HG03196 (cell line): ENCODE data around the gene NAA38.

Experiments used
- ATAC-seq: cut with Tn5 transposase; IDR thresholded peaks from one replicate; pipeline ENCODE4 v1.9.1; 2021; ENCODE audit not compliant: unreplicated experiment

Gene NAA38

GRCh38 chr17:7852919-7853690, 4.3 kb downstream of the NAA38 start:
- no peak for ATAC-seq

- ATAC-seq = no peak
These were observed 5.1 kb downstream of the NAA38 start for GRCh38 chr17:7852262-7852670.

- peak; percentile 49 for ATAC-seq
These were observed 5.7 kb downstream of the NAA38 start for GRCh38 chr17:7851438-7852261.

GRCh38 chr17:7850701-7851437, 6.5 kb downstream of the NAA38 start:
- ATAC-seq = no peak

GRCh38 chr17:7849751-7850504, 7.4 kb downstream of the NAA38 start:
- no peak for ATAC-seq

DNA sequence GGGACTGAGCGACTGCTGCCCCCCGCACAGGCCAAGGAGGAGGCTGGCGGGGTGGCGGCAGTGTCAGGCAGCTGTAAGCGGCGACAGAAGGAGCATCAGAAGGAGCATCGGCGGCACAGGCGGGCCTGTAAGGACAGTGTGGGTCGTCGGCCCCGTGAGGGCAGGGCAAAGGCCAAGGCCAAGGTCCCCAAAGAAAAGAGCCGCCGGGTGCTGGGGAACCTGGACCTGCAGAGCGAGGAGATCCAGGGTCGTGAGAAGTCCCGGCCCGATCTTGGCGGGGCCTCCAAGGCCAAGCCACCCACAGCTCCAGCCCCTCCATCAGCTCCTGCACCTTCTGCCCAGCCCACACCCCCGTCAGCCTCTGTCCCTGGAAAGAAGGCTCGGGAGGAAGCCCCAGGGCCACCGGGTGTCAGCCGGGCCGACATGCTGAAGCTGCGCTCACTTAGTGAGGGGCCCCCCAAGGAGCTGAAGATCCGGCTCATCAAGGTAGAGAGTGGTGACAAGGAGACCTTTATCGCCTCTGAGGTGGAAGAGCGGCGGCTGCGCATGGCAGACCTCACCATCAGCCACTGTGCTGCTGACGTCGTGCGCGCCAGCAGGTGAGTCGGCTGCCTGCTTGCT, 8.1 kb downstream of the NAA38 start:
- no peak for ATAC-seq

DNA sequence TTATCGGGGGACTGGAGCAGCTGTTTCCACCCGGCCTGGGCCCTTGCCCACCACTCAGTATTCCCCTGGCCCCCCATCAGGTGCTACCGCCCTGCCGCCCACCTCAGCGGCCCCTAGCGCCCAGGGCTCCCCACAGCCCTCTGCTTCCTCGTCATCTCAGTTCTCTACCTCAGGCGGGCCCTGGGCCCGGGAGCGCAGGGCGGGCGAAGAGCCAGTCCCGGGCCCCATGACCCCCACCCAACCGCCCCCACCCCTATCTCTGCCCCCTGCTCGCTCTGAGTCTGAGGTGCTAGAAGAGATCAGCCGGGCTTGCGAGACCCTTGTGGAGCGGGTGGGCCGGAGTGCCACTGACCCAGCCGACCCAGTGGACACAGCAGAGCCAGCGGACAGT, 8.6 kb downstream of the NAA38 start:
- ATAC-seq = no peak

- no peak for ATAC-seq
These were observed 9.2 kb downstream of the NAA38 start for GRCh38 chr17:7848131-7848579.

- no peak for ATAC-seq
These were observed 10.3 kb downstream of the NAA38 start for GRCh38 chr17:7846765-7847661.

GRCh38 chr17:7846063-7846735, 11.2 kb downstream of the NAA38 start:
- ATAC-seq = no peak

DNA sequence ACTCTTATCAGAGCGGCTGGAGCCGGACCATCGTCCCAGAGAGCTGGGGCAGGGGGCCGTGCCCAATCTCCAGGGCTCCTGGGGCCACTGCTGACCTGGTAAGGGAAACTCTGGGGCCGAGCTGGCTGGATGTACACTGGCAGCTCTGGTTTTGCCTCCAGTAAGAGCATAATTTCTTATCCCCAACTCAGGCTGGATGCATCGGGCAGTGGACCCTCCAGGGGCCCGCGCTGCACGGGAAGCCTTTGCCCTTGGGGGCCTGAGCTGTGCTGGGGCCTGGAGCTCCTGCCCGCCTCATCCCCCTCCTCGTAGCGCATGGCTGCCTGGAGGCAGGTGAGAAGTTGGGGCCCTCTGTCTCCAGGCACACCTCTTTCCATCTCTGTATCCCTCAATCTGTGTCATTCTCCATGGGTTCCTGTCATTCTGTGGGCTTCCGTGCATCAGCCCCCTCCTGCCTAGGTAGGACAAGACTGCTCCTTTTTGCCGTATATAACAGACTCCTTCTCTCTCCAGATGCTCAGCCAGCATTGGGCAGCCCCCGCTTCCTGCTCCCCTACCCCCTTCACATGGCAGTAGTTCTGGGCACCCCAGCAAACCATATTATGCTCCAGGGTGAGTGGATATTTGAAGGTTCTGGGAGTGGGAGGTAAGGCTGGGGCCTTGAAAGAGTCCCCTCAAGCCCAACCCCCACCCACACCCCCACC, 11.8 kb downstream of the NAA38 start:
- ATAC-seq = no peak

DNA sequence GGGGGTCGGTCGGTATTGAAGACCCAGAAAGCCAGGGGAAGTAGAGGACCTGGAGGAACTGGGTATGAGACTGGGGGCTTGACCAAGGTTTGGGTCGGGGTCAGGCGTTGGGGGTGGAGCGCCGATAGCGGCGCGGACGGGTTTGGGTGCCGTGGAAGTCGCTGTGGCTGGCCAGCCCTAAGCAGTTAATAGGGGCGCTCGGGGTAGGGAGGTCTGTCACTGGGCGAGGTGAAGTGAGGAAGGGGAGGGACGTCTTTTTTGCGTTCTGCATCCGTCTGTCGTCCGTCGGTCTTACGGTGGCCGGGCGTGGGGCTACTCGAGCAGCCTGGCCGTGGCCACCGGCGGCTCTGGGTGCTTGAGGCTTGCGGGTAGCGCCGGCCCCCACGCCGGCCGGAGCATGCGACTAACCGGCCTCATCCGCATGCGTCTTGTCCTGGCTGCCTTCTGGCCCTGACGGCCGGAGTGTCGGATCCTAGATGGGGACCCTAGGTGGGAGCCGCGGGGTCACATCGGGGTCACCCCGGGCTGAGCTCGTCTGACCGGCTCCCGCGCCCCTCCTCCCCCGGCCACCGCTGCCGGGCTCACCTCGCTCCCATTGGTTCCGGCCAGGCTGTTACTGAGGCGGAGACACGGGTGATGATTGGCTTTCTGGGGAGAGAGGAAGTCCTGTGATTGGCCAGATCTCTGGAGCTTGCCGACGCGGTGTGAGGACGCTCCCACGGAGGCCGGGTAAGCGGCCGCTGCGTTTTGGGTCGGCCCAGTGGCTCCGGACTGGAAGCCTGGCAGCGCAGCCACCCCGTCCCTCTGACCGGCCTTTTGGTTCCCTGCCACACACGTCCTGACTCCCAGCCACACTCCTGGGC, 12.8 kb downstream of the NAA38 start:
- peak; percentile 42 for ATAC-seq

DNA sequence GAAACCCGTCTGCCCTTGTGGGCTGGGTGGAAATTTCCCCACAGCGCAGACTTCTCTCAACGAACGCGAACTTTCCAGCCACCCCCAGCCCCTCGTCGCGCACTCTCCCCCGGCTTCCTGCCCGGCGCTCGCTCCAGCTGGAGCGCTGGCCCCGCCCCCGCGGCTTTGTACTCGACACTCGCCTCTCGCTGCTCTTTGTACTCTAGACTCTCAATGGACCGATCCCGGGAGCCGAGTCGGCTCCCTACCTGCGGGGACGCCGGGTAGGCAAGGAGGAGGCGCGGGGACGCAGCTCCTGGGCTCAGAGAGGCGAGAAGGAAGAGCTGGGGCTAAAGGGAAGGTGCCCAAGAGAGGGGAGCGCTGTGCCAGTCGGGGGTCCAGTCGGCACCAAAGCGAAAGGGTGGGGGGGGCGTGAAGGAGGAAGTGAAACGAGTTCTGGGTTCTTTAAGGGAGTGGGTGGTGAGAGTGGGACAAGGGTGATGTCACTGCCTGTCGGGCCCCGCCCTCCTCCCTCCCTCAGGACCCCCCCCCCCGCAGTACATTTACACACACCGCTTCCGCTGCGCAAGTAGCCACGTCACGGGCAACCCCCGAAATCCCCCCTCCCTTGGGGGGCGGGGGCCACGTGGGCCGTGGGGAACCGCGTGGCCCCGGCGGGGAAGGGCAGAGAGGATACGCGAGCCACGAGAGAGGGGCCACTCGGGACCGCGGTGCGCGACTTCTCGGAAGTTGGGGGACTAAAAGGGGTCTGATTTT, 13.6 kb downstream of the NAA38 start:
- ATAC-seq = peak; percentile 24

DNA sequence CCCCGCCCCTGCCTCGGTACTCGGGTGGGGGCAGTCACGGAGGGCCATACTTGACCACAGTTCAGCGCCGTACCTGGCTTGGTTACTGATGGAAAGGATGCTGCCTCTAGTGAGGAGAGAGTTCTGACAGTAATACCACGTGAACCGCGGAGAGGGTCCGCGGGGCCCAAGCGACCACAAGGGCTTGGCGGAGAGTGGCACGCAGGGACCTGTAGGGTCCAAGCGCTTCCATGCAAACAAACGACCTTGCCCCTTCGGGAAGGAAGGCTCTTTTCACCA, 14.2 kb downstream of the NAA38 start:
- ATAC-seq = no peak

DNA sequence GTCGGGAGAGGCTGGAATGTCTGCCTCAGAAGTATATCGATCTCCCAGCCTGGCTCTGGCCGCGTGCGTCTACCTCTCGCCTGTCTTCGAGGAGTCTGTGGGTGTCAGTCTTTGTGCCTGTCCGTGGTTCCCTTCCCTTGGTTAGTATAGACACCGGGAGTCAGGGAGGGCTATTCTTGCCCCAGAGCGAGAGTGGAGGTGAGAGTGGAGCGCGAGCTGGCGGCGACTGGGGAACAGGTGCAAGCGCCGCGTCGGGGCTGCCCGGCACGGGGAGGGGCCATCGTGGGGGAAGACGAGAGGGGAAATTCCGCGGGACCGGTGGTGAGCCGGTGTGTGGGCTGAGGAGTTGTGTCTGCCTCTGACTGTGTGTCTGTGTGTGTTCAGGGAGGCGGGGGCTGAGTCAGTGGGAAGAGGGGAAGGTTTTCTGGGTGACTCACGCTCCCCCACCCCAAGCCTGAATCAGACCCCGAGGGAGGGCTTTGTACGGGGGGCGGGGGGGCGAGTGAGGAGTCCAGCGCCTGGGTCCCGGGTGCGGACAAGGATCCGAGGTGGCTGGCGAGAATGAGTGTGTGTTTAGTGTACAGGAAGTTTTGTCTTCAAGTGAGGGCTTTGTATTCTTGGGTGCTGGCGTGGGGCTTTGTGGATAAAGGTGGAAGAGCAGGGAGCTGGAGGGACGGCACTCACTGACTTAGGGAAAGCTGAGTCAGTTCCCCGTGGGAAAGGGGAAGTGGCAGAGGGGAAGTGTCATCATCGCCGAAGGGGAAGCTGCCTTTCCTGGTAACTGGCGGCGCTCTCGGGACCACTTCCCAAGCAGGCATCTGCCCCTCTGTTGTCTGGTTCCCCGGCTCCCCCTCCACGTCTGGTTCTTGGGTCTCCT, 14.7 kb downstream of the NAA38 start:
- ATAC-seq = peak; percentile 28

DNA sequence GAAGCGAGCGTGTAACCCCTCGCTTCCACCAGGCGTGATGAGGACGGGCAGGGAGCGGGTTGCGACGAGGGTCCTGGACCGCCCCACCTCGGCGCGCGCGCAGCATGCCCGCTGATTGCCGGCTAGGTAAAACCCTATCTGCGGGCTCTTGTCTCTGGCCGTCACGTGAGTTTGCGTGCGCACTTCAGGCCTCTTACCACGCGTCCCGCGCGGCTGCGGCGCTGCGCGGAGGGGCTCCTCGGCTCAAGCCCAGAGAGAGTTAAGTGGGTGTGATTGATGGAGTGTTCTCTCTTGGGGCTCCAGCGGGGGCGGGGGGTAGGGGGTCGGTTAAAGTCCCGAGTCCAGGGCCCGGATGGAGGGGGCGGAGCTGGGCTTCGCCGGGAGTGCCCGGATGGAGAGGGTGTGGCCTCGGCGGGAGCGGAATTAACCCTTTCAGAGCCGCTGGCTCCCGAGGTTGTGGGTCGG, 15.4 kb downstream of the NAA38 start:
- peak; percentile 20 for ATAC-seq
